Thyroid gland (tissue), 4 donors: ENCODE results near the gene PIWIL1. TPM values are rescaled to one million over a fixed set of nuclear protein-coding genes. Genes with fewer than 3 reads are reported as not detected.

ENCODE experiments used
- DNase-seq, 2 donors: peaks; one replicate each; pipeline ENCODE4 v3.0.0-alpha.2; 2019
- H3K27ac ChIP-seq, 3 donors: fragments of 200-600 bp; sonication (generic); 1 replicate in 2 of 3; 2 replicates in 1 of 3; pipeline ENCODE4 v1.5.1; 2016 to 2019; ENCODE audit warnings: mild to moderate bottlenecking in 1 of 3, moderate library complexity in 1 of 3
- H3K27me3 ChIP-seq: fragments of 200-600 bp; sonication (generic); one replicate; pipeline ENCODE4 v1.5.1; 2019
- H3K36me3 ChIP-seq, 2 donors: fragments of 200-600 bp; sonication (generic); one replicate each; pipeline ENCODE4 v1.5.1; 2016 to 2019
- H3K4me1 ChIP-seq, 2 donors: fragments of 200-600 bp; sonication (generic); one replicate each; pipeline ENCODE4 v1.5.1; 2017 to 2019
- H3K4me3 ChIP-seq, 3 donors: fragments of 200-600 bp; sonication (generic); replicated peaks in 1 of 3; 1 replicate in 2 of 3; 2 replicates in 1 of 3; pipeline ENCODE4 v1.5.1; 2016; ENCODE audit warnings: mild to moderate bottlenecking in 1 of 3
- H3K9me3 ChIP-seq: fragments of 200-600 bp; sonication (generic); one replicate; pipeline ENCODE4 v1.5.1; 2017
- CTCF ChIP-seq, 6 experiments: fragments of 200-600 bp in 3 of 6; fragments of 450-650 bp in 3 of 6; sonication (generic) in 3 of 6; IDR thresholded peaks; one replicate each; pipeline ENCODE4 v1.5.1; 2016 to 2019; ENCODE audit warnings: antibody characterized with exemption in 6 of 6, mild to moderate bottlenecking in 2 of 6, inconsistent platforms in 1 of 6, moderate library complexity in 1 of 6
- POLR2A ChIP-seq, 2 donors: fragments of 450-650 bp; IDR thresholded peaks; one replicate each; pipeline ENCODE4 v1.6.1; 2017; ENCODE audit warnings: antibody characterized with exemption in 2 of 2, mild to moderate bottlenecking in 2 of 2, moderate library complexity in 1 of 2
- WGBS, 2 donors: methylation state at CpG; one replicate each; pipeline ENCODE4 v1.1.5; 2017; 5-methylcytosine and 5-hydroxymethylcytosine counted together
- intact Hi-C: fragments of 100-400 bp; cut with DNase I; formaldehyde crosslinking; loops from one replicate; pipeline ENCODE4 v1.15.1; 2023
- total RNA-seq, 4 donors: library from RNA; depleted of rRNA; stranded (reverse); fragments of >200 nt; gene quantifications; one replicate each; pipeline ENCODE4 v1.2.3, GENCODE V29; 2016

Gene PIWIL1
- total RNA-seq, 4 donors from 2014 or later, result 0.22 to 1.5 (median 0.67) TPM; not detected in 1

- TF ChIP-seq POLR2A (IDR thresholded peaks at IDR 0.05) (no peak), CTCF (IDR thresholded peaks at IDR 0.05) (no peak)
- Histone ChIP-seq H3K27ac (no peak overlapping the region), H3K4me3 (no peak overlapping the region), H3K36me3 (no peaks in the 10 kb centered on the region), H3K9me3 (no peaks in the 10 kb centered on the region), H3K4me1 (peaks cover 7% of the 10 kb centered on the region in 2 donors), H3K27me3 (peaks cover 6% of the 10 kb centered on the region)
- no peak for DNase-seq
- intact Hi-C loops, result loop anchor here (5.0 kb wide), 2 partner anchors 290 to 310 kb away; no protein-coding TSS in a partner anchor
- 75 to 84% methylated on average over 19 of the region's 33 CpGs for WGBS, 2 donors
Observed at GRCh38 chr12:130336723-130337487, 782 bp upstream of the PIWIL1 start.

- DNase-seq, result no peak
- peaks cover 6% of the 10 kb centered on the region for H3K27me3 ChIP-seq
- TF ChIP-seq POLR2A (IDR thresholded peaks at IDR 0.05) (no peak), CTCF (IDR thresholded peaks at IDR 0.05) (no peak)
- no peak overlapping the region for H3K27ac ChIP-seq
- H3K36me3 ChIP-seq, result no peaks in the 10 kb centered on the region
- 24 to 58% methylated on average over 17 to 48 of the region's 82 CpGs for WGBS, 2 donors
- intact Hi-C loops, result loop anchor here (5.0 kb wide), 2 partner anchors 292 to 312 kb away; no protein-coding TSS in a partner anchor
- peaks cover 7% of the 10 kb centered on the region in 2 donors for H3K4me1 ChIP-seq
- H3K4me3 ChIP-seq, result no peak overlapping the region
- H3K9me3 ChIP-seq, result no peaks in the 10 kb centered on the region
Observed at GRCh38 chr12:130338794-130339601, 1.3 kb downstream of the PIWIL1 start.

GRCh38 chr12:130339951-130340350 is 2.3 kb downstream of the PIWIL1 start:
- intact Hi-C loops, result loop anchor here (5.0 kb wide), 2 partner anchors 293 to 313 kb away; no protein-coding TSS in a partner anchor
- no peak overlapping the region for H3K27ac ChIP-seq

GRCh38 chr12:130342442-130342841 is 4.8 kb downstream of the PIWIL1 start:
- TF ChIP-seq CTCF (IDR thresholded peaks at IDR 0.05) (no peak), POLR2A (IDR thresholded peaks at IDR 0.05) (no peak)
- no peak for DNase-seq
- intact Hi-C loops, result no loop called here
- Histone ChIP-seq H3K36me3 (no peaks in the 10 kb centered on the region), H3K4me1 (peaks cover 7% of the 10 kb centered on the region in 2 donors), H3K27ac (no peak overlapping the region), H3K9me3 (no peaks in the 10 kb centered on the region), H3K27me3 (no peaks in the 10 kb centered on the region), H3K4me3 (no peak overlapping the region)
- 69 to 76% methylated on average over 8 of the region's 8 CpGs for WGBS, 2 donors

More at GRCh38 chr12:130339951-130340350, 2.3 kb downstream of the PIWIL1 start:
- TF ChIP-seq POLR2A (IDR thresholded peaks at IDR 0.05) (no peak), CTCF (IDR thresholded peaks at IDR 0.05) (no peak)
- H3K4me3 ChIP-seq, result no peak overlapping the region
- no peaks in the 10 kb centered on the region for H3K9me3 ChIP-seq
- 76 to 93% methylated on average over 15 of the region's 15 CpGs for WGBS, 2 donors
- H3K27me3 ChIP-seq, result peaks cover 4% of the 10 kb centered on the region
- no peak for DNase-seq
- H3K4me1 ChIP-seq, result peaks cover 7% of the 10 kb centered on the region in 2 donors
- no peaks in the 10 kb centered on the region for H3K36me3 ChIP-seq
